H9 (cell line): ENCODE data around the gene TPCN2. TPM values are rescaled to one million over a fixed set of nuclear protein-coding genes. Genes with fewer than 3 reads are reported as not detected.

Experiments
- DNase-seq: peaks from one replicate; pipeline ENCODE4 v3.0.0-alpha.2; 2017
- H2AFZ ChIP-seq: one replicate; pipeline ENCODE4 v1.6.1; 2013; ENCODE audit warnings: mild to moderate bottlenecking, low read length, control low read depth, moderate library complexity
- H2AK5ac ChIP-seq: 2 replicates; pipeline ENCODE4 v1.6.1; 2013; ENCODE audit warnings: low read length, control low read depth, mixed read lengths; ENCODE audit not compliant: insufficient read length
- H2BK120ac ChIP-seq: one replicate; pipeline ENCODE4 v1.6.1; 2013; ENCODE audit warnings: low read depth, mild to moderate bottlenecking, low read length, control low read depth, inconsistent platforms; ENCODE audit not compliant: poor library complexity, severe bottlenecking
- H2BK12ac ChIP-seq: 2 replicates; pipeline ENCODE4 v1.6.1; 2013; ENCODE audit warnings: low read length, control low read depth, mixed read lengths, low read depth; ENCODE audit not compliant: insufficient read length
- H2BK15ac ChIP-seq: 2 replicates; pipeline ENCODE4 v1.6.1; 2013; ENCODE audit warnings: low read depth, low read length, control low read depth
- H2BK20ac ChIP-seq: one replicate; pipeline ENCODE4 v1.6.1; 2013; ENCODE audit warnings: low read depth, mild to moderate bottlenecking, low read length, control low read depth, inconsistent platforms; ENCODE audit not compliant: poor library complexity, severe bottlenecking
- H2BK5ac ChIP-seq: 2 replicates; pipeline ENCODE4 v1.6.1; 2013; ENCODE audit warnings: low read length, control low read depth, mixed read lengths; ENCODE audit not compliant: insufficient read length
- H3K14ac ChIP-seq: 2 replicates; pipeline ENCODE4 v1.6.1; 2013; ENCODE audit warnings: low read length, control low read depth; ENCODE audit not compliant: insufficient read depth
- H3K18ac ChIP-seq: 2 replicates; pipeline ENCODE4 v1.6.1; 2013; ENCODE audit warnings: low read depth, mild to moderate bottlenecking, mixed read lengths, low read length, control low read depth; ENCODE audit not compliant: insufficient read length
- H3K23ac ChIP-seq: 2 replicates; pipeline ENCODE4 v1.6.1; 2013; ENCODE audit warnings: low read length, control low read depth, mixed read lengths, low read depth; ENCODE audit not compliant: insufficient read length
- H3K23me2 ChIP-seq: 2 replicates; pipeline ENCODE4 v1.6.1; 2013; ENCODE audit warnings: low read depth, mild to moderate bottlenecking, mixed read lengths, low read length, control low read depth; ENCODE audit not compliant: insufficient read length, poor library complexity, severe bottlenecking
- H3K27ac ChIP-seq: 2 replicates; pipeline ENCODE4 v1.5.1; 2013; ENCODE audit warnings: low read length, control low read depth, mixed read lengths, low read depth; ENCODE audit not compliant: insufficient read length
- H3K27me3 ChIP-seq: 2 replicates; pipeline ENCODE4 v1.6.1; 2013; ENCODE audit warnings: low read length, control low read depth, inconsistent platforms; ENCODE audit not compliant: insufficient read depth
- H3K4ac ChIP-seq: 2 replicates; pipeline ENCODE4 v1.6.1; 2013; ENCODE audit warnings: low read depth, mild to moderate bottlenecking, control low read depth, inconsistent platforms, low read length, moderate library complexity
- H3K4me1 ChIP-seq: 2 replicates; pipeline ENCODE4 v1.6.1; 2013; ENCODE audit warnings: low read length, control low read depth, inconsistent platforms; ENCODE audit not compliant: insufficient read depth
- H3K4me2 ChIP-seq: 2 replicates; pipeline ENCODE4 v1.6.1; 2013; ENCODE audit warnings: low read length, control low read depth, mixed read lengths; ENCODE audit not compliant: insufficient read length, insufficient read depth
- H3K56ac ChIP-seq: 2 replicates; pipeline ENCODE4 v1.6.1; 2013; ENCODE audit warnings: low read depth, mild to moderate bottlenecking, mixed read lengths, low read length, control low read depth; ENCODE audit not compliant: insufficient read length
- H3K79me1 ChIP-seq: 2 replicates; pipeline ENCODE4 v1.6.1; 2013; ENCODE audit warnings: low read depth, mild to moderate bottlenecking, moderate library complexity, low read length, control low read depth, inconsistent platforms; ENCODE audit not compliant: insufficient read depth, poor library complexity, severe bottlenecking
- H3K79me2 ChIP-seq: 2 replicates; pipeline ENCODE4 v1.6.1; 2013; ENCODE audit warnings: low read length, control low read depth, inconsistent platforms; ENCODE audit not compliant: insufficient read depth
- H3K9ac ChIP-seq: 2 replicates; pipeline ENCODE4 v1.6.1; 2013; ENCODE audit warnings: low read length, control low read depth, mixed read lengths; ENCODE audit not compliant: insufficient read length; ENCODE audit errors: extremely low read depth
- H3K9me3 ChIP-seq: one replicate; pipeline ENCODE4 v1.6.1; 2013; ENCODE audit warnings: low read depth, low read length, inconsistent platforms; ENCODE audit not compliant: control insufficient read depth
- H3T11ph ChIP-seq: one replicate; pipeline ENCODE4 v1.6.1; 2013; ENCODE audit warnings: mild to moderate bottlenecking, low read length, control low read depth, inconsistent platforms
- H4K20me1 ChIP-seq: one replicate; pipeline ENCODE4 v1.6.1; 2013; ENCODE audit not compliant: control insufficient read depth, insufficient read length, insufficient read depth
- H4K5ac ChIP-seq: 2 replicates; pipeline ENCODE4 v1.6.1; 2013; ENCODE audit warnings: low read depth, mild to moderate bottlenecking, mixed read lengths, low read length, control low read depth; ENCODE audit not compliant: insufficient read length
- H4K8ac ChIP-seq: replicated peaks from 2 replicates; pipeline ENCODE4 v1.6.1; 2013; ENCODE audit warnings: low read length, control low read depth, mixed read lengths, low read depth; ENCODE audit not compliant: insufficient read length
- H4K91ac ChIP-seq: 2 replicates; pipeline ENCODE4 v1.6.1; 2013; ENCODE audit warnings: low read depth, mild to moderate bottlenecking, moderate library complexity, mixed read lengths, low read length, control low read depth; ENCODE audit not compliant: insufficient read length
- H3K27ac Mint-ChIP-seq, 3 experiments: 2 replicates in 2 of 3; 3 replicates in 1 of 3; pipeline ENCODE4 v1.8.0; 2020 to 2021; ENCODE audit warnings: mixed read lengths in 3 of 3, mild to moderate bottlenecking in 1 of 3, moderate library complexity in 1 of 3
- H3K27me3 Mint-ChIP-seq: 2 replicates; pipeline ENCODE4 v1.8.0; 2021; ENCODE audit warnings: low read depth, mild to moderate bottlenecking, moderate library complexity, mixed read lengths
- H3K36me3 Mint-ChIP-seq, 3 experiments: 2 replicates in 2 of 3; 3 replicates in 1 of 3; pipeline ENCODE4 v1.8.0; 2020 to 2021; ENCODE audit warnings: low read depth in 3 of 3, mixed read lengths in 3 of 3; ENCODE audit not compliant: insufficient read depth in 1 of 3
- H3K4me1 Mint-ChIP-seq, 2 experiments: 2 replicates each; pipeline ENCODE4 v1.8.0; 2020; ENCODE audit warnings: mixed read lengths in 2 of 2
- H3K4me3 Mint-ChIP-seq, 2 experiments: 2 replicates in 1 of 2; 3 replicates in 1 of 2; pipeline ENCODE4 v1.8.0; 2020 to 2021; ENCODE audit warnings: mild to moderate bottlenecking in 2 of 2, mixed read lengths in 2 of 2, moderate library complexity in 1 of 2
- H3K9me3 Mint-ChIP-seq, 2 experiments: 2 replicates in 1 of 2; 3 replicates in 1 of 2; pipeline ENCODE4 v1.8.0; 2020; ENCODE audit warnings: mild to moderate bottlenecking in 2 of 2, mixed read lengths in 2 of 2, moderate library complexity in 1 of 2
- CTCF ChIP-seq: fragments of 200-600 bp; sonication (generic); conservative IDR thresholded peaks from 3 replicates; pipeline ENCODE4 v1.8.0; 2021; ENCODE audit warnings: antibody characterized with exemption, mild to moderate bottlenecking
- WGBS: extraction: QIAGEN DNeasy Blood & Tissue Kit; methylation state at CpG from one replicate; pipeline ENCODE4 v1.1.7; 2013; ENCODE audit warnings: missing lambda C conversion rate, low lambda C conversion rate, mixed read lengths; ENCODE audit not compliant: insufficient read length; ENCODE audit errors: extremely low coverage; 5-methylcytosine and 5-hydroxymethylcytosine counted together
- total RNA-seq: library from RNA; stranded (reverse); gene quantifications from 2 replicates; pipeline ENCODE4 v1.2.1, GENCODE V29; 2021

TPCN2 gene
- total RNA-seq, 1 experiment from 2014 or later, result 16.8 TPM

DNA sequence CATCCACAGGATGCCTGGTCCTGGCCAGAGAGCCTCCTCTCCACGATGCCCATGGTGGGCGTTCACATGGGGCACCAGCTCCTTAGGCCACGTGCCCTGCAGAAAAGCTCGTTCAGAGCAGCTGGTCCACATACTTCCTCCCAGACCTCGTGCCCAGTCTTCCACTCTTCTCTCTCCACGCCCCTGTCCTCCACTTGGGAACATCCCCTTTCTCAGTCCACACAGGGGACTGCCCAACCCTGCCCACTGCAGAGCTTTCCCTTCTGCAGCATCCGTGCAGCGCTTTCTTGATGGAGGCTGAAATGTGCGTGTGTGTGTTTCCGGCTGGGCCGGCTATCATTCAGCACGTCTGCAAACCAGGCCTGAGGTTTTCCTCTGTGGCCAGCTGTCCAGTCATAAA, 11.3 kb downstream of the TPCN2 start:
- Mint-ChIP-seq H3K36me3 (peaks cover 3 to 33% (median 11%) of the 10 kb centered on the region in 3 experiments; a peak in 6 of 7 replicates), H3K27ac (peak overlapping the region in 1 of 3 experiments; percentile 73; a peak in 4 of 7 replicates), H3K9me3 (no peaks in the 10 kb centered on the region), H3K4me1 (no peaks in the 10 kb centered on the region), H3K4me3 (no peak overlapping the region), H3K27me3 (no peaks in the 10 kb centered on the region)
- Histone ChIP-seq H4K8ac (no peak overlapping the region), H2BK120ac (no peak overlapping the region), H3K4ac (no peak overlapping the region), H3K14ac (no peak overlapping the region), H3K9me3 (no peaks in the 10 kb centered on the region), H2BK5ac (no peak overlapping the region), H3K79me2 (no peaks in the 10 kb centered on the region; the same call in 1 of the 2 replicates), H3K23me2 (no peaks in the 10 kb centered on the region), H3K27ac (no peak overlapping the region), H2BK15ac (no peak overlapping the region), H3K79me1 (no peaks in the 10 kb centered on the region), H3K56ac (no peak overlapping the region), H4K5ac (no peak overlapping the region), H2AK5ac (no peak overlapping the region), H4K91ac (no peak overlapping the region), H3K9ac (no peak overlapping the region), H2BK20ac (no peak overlapping the region), H3K27me3 (no peaks in the 10 kb centered on the region), H3T11ph (no peak overlapping the region), H2AFZ (no peak overlapping the region), H3K18ac (no peak overlapping the region), H2BK12ac (no peak overlapping the region), H3K4me1 (no peaks in the 10 kb centered on the region), H3K4me2 (no peak overlapping the region), H4K20me1 (peaks cover 2% of the 10 kb centered on the region), H3K23ac (no peak overlapping the region)
- no peak for DNase-seq
- WGBS, result no CpG with 5 or more reads among the region's 12 CpGs
- TF ChIP-seq CTCF, result no peak
